Measurements from ENCODE around the gene DCDC2C.

DNA sequence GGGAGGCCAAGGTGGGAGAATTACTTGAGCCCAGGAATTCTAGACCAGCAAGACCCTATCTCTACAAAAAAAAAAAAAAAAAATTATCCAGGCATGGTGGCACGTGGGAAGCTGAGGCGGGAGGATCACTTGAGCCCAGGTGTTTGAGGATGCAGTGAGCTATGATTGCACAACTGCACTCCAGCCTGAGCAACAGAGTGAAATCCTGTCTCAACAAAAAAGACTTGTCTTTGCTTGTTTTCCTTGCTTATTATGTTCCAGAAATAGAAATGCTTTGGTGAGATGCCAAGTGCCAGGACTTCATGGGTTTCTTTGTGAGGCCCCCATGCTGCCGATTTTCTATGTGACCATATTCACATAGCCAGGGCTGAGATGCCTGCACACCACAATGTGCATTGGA is 9.0 kb downstream of the DCDC2C start:
- TF ChIP-seq, protein P1, sequence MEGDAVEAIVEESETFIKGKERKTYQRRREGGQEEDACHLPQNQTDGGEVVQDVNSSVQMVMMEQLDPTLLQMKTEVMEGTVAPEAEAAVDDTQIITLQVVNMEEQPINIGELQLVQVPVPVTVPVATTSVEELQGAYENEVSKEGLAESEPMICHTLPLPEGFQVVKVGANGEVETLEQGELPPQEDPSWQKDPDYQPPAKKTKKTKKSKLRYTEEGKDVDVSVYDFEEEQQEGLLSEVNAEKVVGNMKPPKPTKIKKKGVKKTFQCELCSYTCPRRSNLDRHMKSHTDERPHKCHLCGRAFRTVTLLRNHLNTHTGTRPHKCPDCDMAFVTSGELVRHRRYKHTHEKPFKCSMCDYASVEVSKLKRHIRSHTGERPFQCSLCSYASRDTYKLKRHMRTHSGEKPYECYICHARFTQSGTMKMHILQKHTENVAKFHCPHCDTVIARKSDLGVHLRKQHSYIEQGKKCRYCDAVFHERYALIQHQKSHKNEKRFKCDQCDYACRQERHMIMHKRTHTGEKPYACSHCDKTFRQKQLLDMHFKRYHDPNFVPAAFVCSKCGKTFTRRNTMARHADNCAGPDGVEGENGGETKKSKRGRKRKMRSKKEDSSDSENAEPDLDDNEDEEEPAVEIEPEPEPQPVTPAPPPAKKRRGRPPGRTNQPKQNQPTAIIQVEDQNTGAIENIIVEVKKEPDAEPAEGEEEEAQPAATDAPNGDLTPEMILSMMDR (IDR thresholded peaks at IDR 0.05): no peak
- no peak for TF ChIP-seq POLR2A (IDR thresholded peaks at IDR 0.05)

All from thyroid gland (tissue), 4 donors.